HCT116 (cell line): Measurements from ENCODE around the gene KIFC1. TPM values are rescaled to one million over a fixed set of nuclear protein-coding genes. Genes with fewer than 3 reads are reported as not detected.

ENCODE experiments used
- ATAC-seq: fragments of 200-7000 bp; cut with Tn5 transposase; 2 replicates; pipeline ENCODE4 v1.9.1; 2020; ENCODE audit warnings: mild to moderate bottlenecking, moderate library complexity
- BruUV-seq: library from RNA; stranded (reverse); fragments of 400-500 nt; replicated peaks from 2 replicates; lab custom pipeline; 2021; lab: Mats Ljungman, UMichigan
- CTCF ChIA-PET: fragments of 300-600 bp; sonication (Branson Sonifier 250); formaldehyde crosslinking; loops from one replicate; lab custom pipeline; 2021; ENCODE audit warnings: antibody characterized with exemption; lab: Charles Lee
- POLR2A ChIA-PET: fragments of 300-600, 350-600 bp; sonication (Branson Sonifier 250); formaldehyde crosslinking; loops from one replicate; lab custom pipeline; 2021; ENCODE audit warnings: antibody characterized with exemption; lab: Charles Lee
- RAD21 ChIA-PET, 2 experiments: fragments of 300-600 bp; sonication (Branson Sonifier 250); formaldehyde crosslinking; loops; one replicate each; lab custom pipeline; 2023; ENCODE audit warnings: low total read pairs in 2 of 2; ENCODE audit not compliant: uncharacterized antibody in 2 of 2, unreplicated experiment in 2 of 2, low non-redundant PET in 1 of 2; lab: Charles Lee
- DNase-seq: peaks from one replicate; pipeline ENCODE4 v3.0.0-alpha.2; 2010; ENCODE audit warnings: low read depth, low spot score
- H2AFZ ChIP-seq: fragments of 200-600 bp; shearing (Covaris generic), sonication (generic); 2 replicates; pipeline ENCODE4 v1.6.1; 2017; ENCODE audit warnings: low read depth, mixed run types, mixed read lengths, antibody characterized with exemption, low read length; ENCODE audit not compliant: poor library complexity, severe bottlenecking
- H3K27ac ChIP-seq: 2 replicates; pipeline ENCODE4 v1.5.1; 2012; ENCODE audit warnings: low read depth, low read length
- H3K27me3 ChIP-seq: fragments of 200-600 bp; sonication (generic); 2 replicates; pipeline ENCODE4 v1.6.1; 2016; ENCODE audit warnings: mixed run types, low read length, mixed read lengths; ENCODE audit not compliant: insufficient read depth
- H3K36me3 ChIP-seq, 2 experiments: fragments of 200-500 bp in 1 of 2; fragments of 200-600 bp in 1 of 2; sonication (Bioruptor generic) in 1 of 2; sonication (generic) in 1 of 2; 2 replicates each; pipeline versions ENCODE4 v1.5.1 to v1.6.1; 2014 to 2016; ENCODE audit warnings: low read length in 2 of 2, inconsistent platforms in 1 of 2, mixed read lengths in 1 of 2, mixed run types in 1 of 2; ENCODE audit not compliant: insufficient read depth in 2 of 2, control insufficient read depth in 1 of 2
- H3K4me1 ChIP-seq, 2 experiments: fragments of 200-600 bp in 1 of 2; sonication (generic) in 1 of 2; 2 replicates each; pipeline versions ENCODE4 v1.5.1 to v1.6.1; 2012 to 2017; ENCODE audit warnings: low read length in 2 of 2, inconsistent platforms in 1 of 2, mild to moderate bottlenecking in 1 of 2, mixed read lengths in 1 of 2, mixed run types in 1 of 2, moderate library complexity in 1 of 2; ENCODE audit not compliant: insufficient read depth in 2 of 2, control insufficient read depth in 1 of 2
- H3K4me2 ChIP-seq: fragments of 200-600 bp; sonication (generic); 2 replicates; pipeline ENCODE4 v1.6.1; 2017; ENCODE audit warnings: mixed run types, low read length, mixed read lengths
- H3K4me3 ChIP-seq, 2 experiments: fragments of 200-600 bp in 1 of 2; sonication (generic) in 1 of 2; replicated peaks in 1 of 2; 2 replicates each; pipeline ENCODE4 v1.5.1; 2011 to 2016; ENCODE audit warnings: low read length in 2 of 2, control low read depth in 1 of 2, low read depth in 1 of 2, mild to moderate bottlenecking in 1 of 2, mixed read lengths in 1 of 2, mixed run types in 1 of 2
- H3K79me2 ChIP-seq: fragments of 200-600 bp; sonication (generic); 2 replicates; pipeline ENCODE4 v1.6.1; 2017; ENCODE audit warnings: mild to moderate bottlenecking, mixed run types, low read length, moderate library complexity, mixed read lengths; ENCODE audit not compliant: insufficient read depth
- H3K9ac ChIP-seq: fragments of 200-600 bp; sonication (generic); 2 replicates; pipeline ENCODE4 v1.6.1; 2016; ENCODE audit warnings: low read length, mixed read lengths
- H3K9me2 ChIP-seq: fragments of 200-600 bp; sonication (generic), shearing (Covaris generic); 2 replicates; pipeline ENCODE4 v1.6.1; 2017; ENCODE audit warnings: mixed run types, mild to moderate bottlenecking, moderate library complexity; ENCODE audit not compliant: insufficient read depth
- H3K9me3 ChIP-seq, 2 experiments: fragments of 200-500 bp in 1 of 2; fragments of 200-600 bp in 1 of 2; sonication (Bioruptor generic) in 1 of 2; sonication (generic) in 1 of 2; 2 replicates each; pipeline ENCODE4 v1.6.1; 2014 to 2017; ENCODE audit warnings: low read length in 2 of 2, mixed read lengths in 2 of 2, inconsistent platforms in 1 of 2, low read depth in 1 of 2, mild to moderate bottlenecking in 1 of 2, mixed run types in 1 of 2, moderate library complexity in 1 of 2; ENCODE audit not compliant: control insufficient read depth in 1 of 2, insufficient read depth in 1 of 2
- H4K20me1 ChIP-seq: fragments of 200-600 bp; sonication (generic), shearing (Covaris generic); 2 replicates; pipeline ENCODE4 v1.6.1; 2017; ENCODE audit warnings: mixed run types, mild to moderate bottlenecking, moderate library complexity; ENCODE audit not compliant: insufficient read depth
- CBX3 ChIP-seq: IDR thresholded peaks from 2 replicates; pipeline ENCODE4 v1.6.1; 2012; ENCODE audit warnings: low read depth
- CEBPB ChIP-seq: IDR thresholded peaks from 2 replicates; pipeline ENCODE4 v1.6.1; 2012; ENCODE audit warnings: low read depth
- EGR1 ChIP-seq: IDR thresholded peaks from 2 replicates; pipeline ENCODE4 v1.6.1; 2012; ENCODE audit warnings: low read depth
- ELF1 ChIP-seq: IDR thresholded peaks from 2 replicates; pipeline ENCODE4 v1.6.1; 2012; ENCODE audit warnings: low read depth, borderline replicate concordance
- EZH2 ChIP-seq: fragments of 200-600 bp; sonication (generic); IDR thresholded peaks from 2 replicates; pipeline ENCODE4 v1.6.1; 2017; ENCODE audit warnings: antibody characterized with exemption, mixed run types
- EZH2phosphoT487 ChIP-seq: fragments of 200-600 bp; IDR thresholded peaks from 2 replicates; pipeline ENCODE4 v1.6.1; 2018; ENCODE audit warnings: antibody characterized with exemption, borderline replicate concordance
- FOSL1 ChIP-seq: IDR thresholded peaks from 2 replicates; pipeline ENCODE4 v1.6.1; 2012; ENCODE audit warnings: low read depth
- JUND ChIP-seq: IDR thresholded peaks from 2 replicates; pipeline ENCODE4 v1.6.1; 2012
- MAX ChIP-seq: IDR thresholded peaks from 2 replicates; pipeline ENCODE4 v1.6.1; 2012
- POLR2A ChIP-seq: IDR thresholded peaks from 2 replicates; pipeline ENCODE4 v1.7.0; 2011; ENCODE audit warnings: borderline replicate concordance; ENCODE audit not compliant: insufficient read depth, insufficient read length; ENCODE audit errors: extremely low read depth
- POLR2AphosphoS5 ChIP-seq: IDR thresholded peaks from 2 replicates; pipeline ENCODE4 v1.6.1; 2011; ENCODE audit warnings: mild to moderate bottlenecking, low read depth, low read length, moderate library complexity
- RAD21 ChIP-seq: IDR thresholded peaks from 2 replicates; pipeline ENCODE4 v1.6.1; 2012; ENCODE audit warnings: low read depth, mild to moderate bottlenecking
- SIN3A ChIP-seq: IDR thresholded peaks from 2 replicates; pipeline ENCODE4 v1.6.1; 2012; ENCODE audit warnings: low read depth
- SP1 ChIP-seq: IDR thresholded peaks from 2 replicates; pipeline ENCODE4 v1.6.1; 2012; ENCODE audit warnings: low read depth
- SRF ChIP-seq: IDR thresholded peaks from 2 replicates; pipeline ENCODE4 v1.6.1; 2012; ENCODE audit warnings: low read depth
- YY1 ChIP-seq: IDR thresholded peaks from 2 replicates; pipeline ENCODE4 v1.6.1; 2011; ENCODE audit warnings: low read length, low read depth, moderate library complexity, mild to moderate bottlenecking; ENCODE audit not compliant: insufficient replicate concordance; ENCODE audit errors: extremely low read depth
- ZFX ChIP-seq: fragments of 450-650 bp; IDR thresholded peaks from 2 replicates; pipeline ENCODE4 v1.6.1; 2017
- ZNF274 ChIP-seq: fragments of 200-500 bp; sonication (Bioruptor generic); IDR thresholded peaks from 2 replicates; pipeline ENCODE4 v1.6.1; 2014; ENCODE audit warnings: mild to moderate bottlenecking, low read depth, low read length, inconsistent platforms
- intact Hi-C: fragments of 100-400 bp; cut with micrococcal nuclease; formaldehyde crosslinking; loops from 2 replicates; pipeline ENCODE4 v1.10.0; 2022
- total RNA-seq: library from RNA; stranded (reverse); gene quantifications from one replicate; pipeline ENCODE4 v1.2.1, GENCODE V29; 2021; ENCODE audit not compliant: unreplicated experiment

The KIFC1 gene
- total RNA-seq, 1 experiment from 2014 or later, result 84.7 TPM

GRCh38 chr6:33438978-33439594 lies 47.5 kb downstream of the KIFC1 start:
- ChIA-PET POLR2A (interaction anchor here (1.3 kb wide), 2 partner anchors 9 to 15 kb away, joined by 3 read pairs; partner anchors contain the start of gene ZBTB9), RAD21 (no interaction called here), CTCF (interaction anchor here (1.0 kb wide), 1 partner anchor 13 kb away, joined by 3 read pairs; no protein-coding TSS in a partner anchor)
- no peak for ATAC-seq
- Histone ChIP-seq H3K9ac (no peak overlapping the region), H2AFZ (no peak overlapping the region), H3K79me2 (no peaks in the 10 kb centered on the region), H4K20me1 (no peaks in the 10 kb centered on the region), H3K27me3 (no peaks in the 10 kb centered on the region), H3K4me2 (no peak overlapping the region), H3K27ac (no peak overlapping the region), H3K36me3 (peaks cover 2 to 7% of the 10 kb centered on the region in 2 experiments; a peak in 2 of 4 replicates), H3K9me3 (no peaks in the 10 kb centered on the region), H3K4me3 (no peak overlapping the region), H3K9me2 (no peaks in the 10 kb centered on the region), H3K4me1 (peaks cover 0 to 7% of the 10 kb centered on the region in 2 experiments; a peak in 2 of 4 replicates)
- no TSS peak for BruUV-seq
- intact Hi-C loops, result no loop called here
- DNase-seq, result no peak
- TF ChIP-seq POLR2A (no peak), JUND (no peak), MAX (no peak), ZFX (no peak), POLR2AphosphoS5 (no peak)

GRCh38 chr6:33439956-33440648 lies 48.5 kb downstream of the KIFC1 start:
- Histone ChIP-seq H3K27ac (no peak overlapping the region), H3K4me3 (no peak overlapping the region), H4K20me1 (no peaks in the 10 kb centered on the region), H3K36me3 (peaks cover 2 to 7% of the 10 kb centered on the region in 2 experiments; a peak in 2 of 4 replicates), H2AFZ (no peak overlapping the region), H3K27me3 (no peaks in the 10 kb centered on the region), H3K9ac (no peak overlapping the region), H3K9me2 (no peaks in the 10 kb centered on the region), H3K79me2 (no peaks in the 10 kb centered on the region), H3K9me3 (no peaks in the 10 kb centered on the region), H3K4me2 (no peak overlapping the region), H3K4me1 (peaks cover 0 to 6% of the 10 kb centered on the region in 2 experiments; a peak in 2 of 4 replicates)
- intact Hi-C loops, result no loop called here
- ATAC-seq, result peak; percentile 57
- no peak for TF ChIP-seq SP1
- no peak for TF ChIP-seq MAX
- TF ChIP-seq FOSL1, result no peak
- no peak for TF ChIP-seq SRF
- no peak for TF ChIP-seq EGR1
- TF ChIP-seq ZFX, result no peak
- TF ChIP-seq RAD21, result no peak
- no peak for TF ChIP-seq ELF1
- TF ChIP-seq POLR2AphosphoS5, result no peak
- no peak for TF ChIP-seq YY1
- no peak for TF ChIP-seq EZH2
- no peak for TF ChIP-seq EZH2phosphoT487
- no peak for TF ChIP-seq JUND
- no peak for TF ChIP-seq CEBPB
- no peak for TF ChIP-seq POLR2A
- TF ChIP-seq ZNF274, result no peak
- no peak for TF ChIP-seq SIN3A
- no peak for TF ChIP-seq CBX3
- ChIA-PET CTCF (interaction anchor here (0.7 to 1.0 kb wide), 2 partner anchors 10 to 14 kb away, joined by 3 read pairs; no protein-coding TSS in a partner anchor), RAD21 (no interaction called here), POLR2A (interaction anchor here (1.3 kb wide), 2 partner anchors 10 to 14 kb away, joined by 3 read pairs; partner anchors contain the start of gene ZBTB9)
- DNase-seq, result no peak
- BruUV-seq, result no TSS peak
